ENCODE results near the gene KIF6.

KIF6 gene

DNA sequence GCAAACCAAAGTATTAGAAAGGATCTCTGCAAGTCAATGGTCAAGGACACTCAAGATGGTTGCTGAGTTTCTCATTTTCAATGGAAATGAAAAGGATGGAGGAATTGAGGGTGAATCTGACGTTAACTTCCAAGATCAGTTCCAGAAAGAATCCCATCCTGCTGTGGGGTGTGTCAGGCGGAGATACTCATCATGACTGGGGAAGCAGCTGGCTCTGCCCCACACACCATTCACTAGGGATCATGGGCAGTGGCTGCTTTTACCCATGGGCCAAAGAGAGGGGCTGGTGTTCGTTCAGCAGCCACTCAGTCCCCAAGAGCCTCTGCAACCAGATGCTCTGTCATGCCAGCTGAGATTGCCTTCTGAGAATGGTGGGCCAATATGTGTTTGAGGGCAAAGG, 300.4 kb downstream of the KIF6 start:
- Histone ChIP-seq H3K27me3 (ENCODE audit: insufficient read depth, poor library complexity, severe bottlenecking) (no peaks in the 10 kb centered on the region), H3K4me3 (replicated peaks; ENCODE audit: insufficient read depth, low read length) (no peak overlapping the region), H3K27ac (replicated peaks) (no peak overlapping the region)
- TF ChIP-seq, protein P1, sequence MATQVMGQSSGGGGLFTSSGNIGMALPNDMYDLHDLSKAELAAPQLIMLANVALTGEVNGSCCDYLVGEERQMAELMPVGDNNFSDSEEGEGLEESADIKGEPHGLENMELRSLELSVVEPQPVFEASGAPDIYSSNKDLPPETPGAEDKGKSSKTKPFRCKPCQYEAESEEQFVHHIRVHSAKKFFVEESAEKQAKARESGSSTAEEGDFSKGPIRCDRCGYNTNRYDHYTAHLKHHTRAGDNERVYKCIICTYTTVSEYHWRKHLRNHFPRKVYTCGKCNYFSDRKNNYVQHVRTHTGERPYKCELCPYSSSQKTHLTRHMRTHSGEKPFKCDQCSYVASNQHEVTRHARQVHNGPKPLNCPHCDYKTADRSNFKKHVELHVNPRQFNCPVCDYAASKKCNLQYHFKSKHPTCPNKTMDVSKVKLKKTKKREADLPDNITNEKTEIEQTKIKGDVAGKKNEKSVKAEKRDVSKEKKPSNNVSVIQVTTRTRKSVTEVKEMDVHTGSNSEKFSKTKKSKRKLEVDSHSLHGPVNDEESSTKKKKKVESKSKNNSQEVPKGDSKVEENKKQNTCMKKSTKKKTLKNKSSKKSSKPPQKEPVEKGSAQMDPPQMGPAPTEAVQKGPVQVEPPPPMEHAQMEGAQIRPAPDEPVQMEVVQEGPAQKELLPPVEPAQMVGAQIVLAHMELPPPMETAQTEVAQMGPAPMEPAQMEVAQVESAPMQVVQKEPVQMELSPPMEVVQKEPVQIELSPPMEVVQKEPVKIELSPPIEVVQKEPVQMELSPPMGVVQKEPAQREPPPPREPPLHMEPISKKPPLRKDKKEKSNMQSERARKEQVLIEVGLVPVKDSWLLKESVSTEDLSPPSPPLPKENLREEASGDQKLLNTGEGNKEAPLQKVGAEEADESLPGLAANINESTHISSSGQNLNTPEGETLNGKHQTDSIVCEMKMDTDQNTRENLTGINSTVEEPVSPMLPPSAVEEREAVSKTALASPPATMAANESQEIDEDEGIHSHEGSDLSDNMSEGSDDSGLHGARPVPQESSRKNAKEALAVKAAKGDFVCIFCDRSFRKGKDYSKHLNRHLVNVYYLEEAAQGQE (IDR thresholded peaks at IDR 0.05; ENCODE audit: insufficient replicate concordance, low read depth), result no peak
- TF ChIP-seq, protein P2, sequence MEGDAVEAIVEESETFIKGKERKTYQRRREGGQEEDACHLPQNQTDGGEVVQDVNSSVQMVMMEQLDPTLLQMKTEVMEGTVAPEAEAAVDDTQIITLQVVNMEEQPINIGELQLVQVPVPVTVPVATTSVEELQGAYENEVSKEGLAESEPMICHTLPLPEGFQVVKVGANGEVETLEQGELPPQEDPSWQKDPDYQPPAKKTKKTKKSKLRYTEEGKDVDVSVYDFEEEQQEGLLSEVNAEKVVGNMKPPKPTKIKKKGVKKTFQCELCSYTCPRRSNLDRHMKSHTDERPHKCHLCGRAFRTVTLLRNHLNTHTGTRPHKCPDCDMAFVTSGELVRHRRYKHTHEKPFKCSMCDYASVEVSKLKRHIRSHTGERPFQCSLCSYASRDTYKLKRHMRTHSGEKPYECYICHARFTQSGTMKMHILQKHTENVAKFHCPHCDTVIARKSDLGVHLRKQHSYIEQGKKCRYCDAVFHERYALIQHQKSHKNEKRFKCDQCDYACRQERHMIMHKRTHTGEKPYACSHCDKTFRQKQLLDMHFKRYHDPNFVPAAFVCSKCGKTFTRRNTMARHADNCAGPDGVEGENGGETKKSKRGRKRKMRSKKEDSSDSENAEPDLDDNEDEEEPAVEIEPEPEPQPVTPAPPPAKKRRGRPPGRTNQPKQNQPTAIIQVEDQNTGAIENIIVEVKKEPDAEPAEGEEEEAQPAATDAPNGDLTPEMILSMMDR (IDR thresholded peaks at IDR 0.05; ENCODE audit: insufficient read depth, low read length), result no peak
- TF ChIP-seq SPI1 (IDR thresholded peaks at IDR 0.05; ENCODE audit: borderline replicate concordance, low read depth) (no peak), GABPA (IDR thresholded peaks at IDR 0.05; ENCODE audit: low read depth) (no peak), POLR2AphosphoS5 (IDR thresholded peaks at IDR 0.05; ENCODE audit: low read depth) (no peak)
- DNase-seq (ENCODE audit: low read depth in 1 of 2, low spot score in 1 of 2), result no peak

DNA sequence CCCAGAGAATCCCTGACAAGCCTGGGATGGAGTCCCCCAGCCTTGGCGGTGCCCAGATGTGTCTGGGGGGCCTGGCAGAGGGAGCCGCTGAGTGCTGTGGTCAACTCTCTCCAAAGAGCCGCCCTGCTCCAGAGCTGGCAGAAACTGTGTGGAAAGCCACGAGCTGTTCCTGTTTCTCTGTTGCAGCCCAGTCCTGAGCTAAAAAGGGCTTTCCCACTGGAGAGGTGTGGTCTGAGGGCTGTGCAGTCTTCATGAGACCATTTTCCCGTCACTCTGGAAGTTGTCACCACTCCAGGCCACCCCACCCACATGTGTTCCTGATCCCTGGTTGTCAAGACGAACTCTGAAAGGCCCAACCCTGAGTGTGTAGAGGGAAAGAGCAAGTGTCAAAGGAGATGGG, 303.0 kb downstream of the KIF6 start:
- no peak for DNase-seq (ENCODE audit: low read depth in 1 of 2, low spot score in 1 of 2)
- TF ChIP-seq SPI1 (IDR thresholded peaks at IDR 0.05; ENCODE audit: borderline replicate concordance, low read depth), result no peak
- no peak for TF ChIP-seq POLR2AphosphoS5 (IDR thresholded peaks at IDR 0.05; ENCODE audit: low read depth)
- TF ChIP-seq, protein P1 (IDR thresholded peaks at IDR 0.05; ENCODE audit: insufficient replicate concordance, low read depth), result no peak
- TF ChIP-seq, protein P2 (IDR thresholded peaks at IDR 0.05; ENCODE audit: insufficient read depth, low read length), result no peak
- TF ChIP-seq GABPA (IDR thresholded peaks at IDR 0.05; ENCODE audit: low read depth), result no peak
- Histone ChIP-seq H3K27me3 (ENCODE audit: insufficient read depth, poor library complexity, severe bottlenecking) (no peaks in the 10 kb centered on the region), H3K27ac (replicated peaks) (no peak overlapping the region), H3K4me3 (replicated peaks; ENCODE audit: insufficient read depth, low read length) (no peak overlapping the region)

DNA sequence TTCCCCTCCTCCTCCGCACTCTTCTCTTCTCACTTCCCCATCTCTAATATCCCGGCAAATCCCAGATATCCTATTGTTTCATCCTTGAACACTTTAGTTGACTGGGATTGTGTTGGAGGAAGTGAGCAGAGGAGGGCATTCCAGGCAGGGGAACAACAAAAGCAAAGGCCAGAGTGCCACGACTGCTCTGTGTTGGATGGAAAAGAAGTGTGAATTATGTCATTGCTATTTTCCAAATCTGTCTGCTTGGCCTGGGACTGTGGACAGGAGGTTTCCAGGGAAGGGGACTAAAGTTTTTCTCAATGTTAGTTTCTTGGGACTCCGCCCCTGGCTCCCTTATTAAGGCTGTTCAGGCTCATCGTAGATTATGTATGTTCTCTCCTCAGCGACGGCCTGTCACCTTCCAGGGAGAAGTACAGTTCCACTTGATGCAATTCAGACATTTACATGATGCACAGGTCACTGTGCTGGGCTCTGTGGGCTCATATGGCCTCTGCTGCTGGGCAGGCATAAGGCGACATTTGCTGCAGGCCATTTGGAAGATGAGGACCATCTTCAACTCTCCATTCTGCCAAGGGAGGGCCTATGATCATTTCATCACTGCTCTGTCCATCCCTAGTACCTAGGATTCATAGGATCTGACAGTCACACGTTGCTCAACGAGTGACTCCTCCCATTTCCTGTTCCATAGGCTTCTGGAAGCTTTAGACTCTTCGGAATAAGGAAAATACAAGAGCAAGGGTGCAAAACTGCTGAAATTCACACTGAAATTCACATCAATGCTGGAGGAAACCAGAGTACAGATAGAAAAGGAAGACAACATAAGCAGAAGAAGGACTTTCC, 303.6 kb downstream of the KIF6 start:
- DNase-seq (ENCODE audit: low read depth in 1 of 2, low spot score in 1 of 2), result no peak
- TF ChIP-seq, protein P2 (IDR thresholded peaks at IDR 0.05; ENCODE audit: insufficient read depth, low read length), result no peak
- TF ChIP-seq, protein P1 (IDR thresholded peaks at IDR 0.05; ENCODE audit: insufficient replicate concordance, low read depth), result no peak
- TF ChIP-seq SPI1 (IDR thresholded peaks at IDR 0.05; ENCODE audit: borderline replicate concordance, low read depth) (no peak), GABPA (IDR thresholded peaks at IDR 0.05; ENCODE audit: low read depth) (no peak), POLR2AphosphoS5 (IDR thresholded peaks at IDR 0.05; ENCODE audit: low read depth) (no peak)
- Histone ChIP-seq H3K4me3 (replicated peaks; ENCODE audit: insufficient read depth, low read length) (no peak overlapping the region), H3K27me3 (ENCODE audit: insufficient read depth, poor library complexity, severe bottlenecking) (no peaks in the 10 kb centered on the region), H3K27ac (replicated peaks) (no peak overlapping the region)
